OCI-LY3 (cell line): ENCODE results near the gene ASTN2.

Experiments used
- H2AFZ ChIP-seq: fragments of 200-600, 300-600 bp; shearing (Covaris generic); 2 replicates; pipeline ENCODE4 v1.6.0; 2014; ENCODE audit warnings: antibody characterized with exemption, low read depth, low read length
- H3K27ac ChIP-seq: fragments of 200-600, 300-600 bp; sonication (generic); 2 replicates; pipeline ENCODE4 v1.5.1; 2014; ENCODE audit warnings: mild to moderate bottlenecking, low read length, moderate library complexity, mixed read lengths
- H3K27me3 ChIP-seq: fragments of 200-600, 300-600 bp; sonication (generic); 2 replicates; pipeline ENCODE4 v1.6.1; 2014; ENCODE audit warnings: low read depth, low read length, mixed read lengths
- H3K36me3 ChIP-seq: fragments of 200-600, 300-600 bp; sonication (generic); replicated peaks from 2 replicates; pipeline ENCODE3; 2014; ENCODE audit warnings: low read depth, low read length, mixed read lengths
- H3K4me1 ChIP-seq: fragments of 300-600, 200-600 bp; sonication (generic); 2 replicates; pipeline ENCODE4 v1.6.1; 2014; ENCODE audit warnings: low read length, mixed read lengths
- H3K4me2 ChIP-seq: fragments of 200-600, 300-600 bp; sonication (generic); 2 replicates; pipeline ENCODE4 v1.6.1; 2014; ENCODE audit warnings: low read length, mixed read lengths
- H3K4me3 ChIP-seq: fragments of 300-600, 200-600 bp; sonication (generic); 2 replicates; pipeline ENCODE4 v1.5.1; 2014; ENCODE audit warnings: antibody characterized with exemption, mild to moderate bottlenecking, low read length, moderate library complexity
- H3K79me2 ChIP-seq: fragments of 300-600, 200-600 bp; shearing (Covaris generic); 2 replicates; pipeline ENCODE4 v1.6.1; 2014; ENCODE audit warnings: mild to moderate bottlenecking, low read length, mixed read lengths
- H3K9ac ChIP-seq: fragments of 300-600, 200-600 bp; shearing (Covaris generic); 2 replicates; pipeline ENCODE4 v1.6.0; 2014; ENCODE audit warnings: mild to moderate bottlenecking, low read length, moderate library complexity
- H3K9me3 ChIP-seq: fragments of 200-600, 300-600 bp; shearing (Covaris generic); 2 replicates; pipeline ENCODE4 v1.6.1; 2014; ENCODE audit warnings: low read length, mixed read lengths; ENCODE audit not compliant: insufficient read depth
- H4K20me1 ChIP-seq: fragments of 200-600, 300-600 bp; sonication (generic); 2 replicates; pipeline ENCODE4 v1.6.1; 2016; ENCODE audit warnings: low read length, mixed read lengths; ENCODE audit not compliant: insufficient read depth
- EZH2phosphoT487 ChIP-seq: fragments of 200-600 bp; shearing (Covaris generic); IDR thresholded peaks from 2 replicates; pipeline ENCODE4 v1.6.1; 2018; ENCODE audit warnings: antibody characterized with exemption, mixed run types, low read depth
- TF ChIP-seq, protein P1 (sequence below): fragments of 200-600, 300-600 bp; sonication (generic); IDR thresholded peaks from 2 replicates; pipeline ENCODE4 v1.5.1; 2014; ENCODE audit warnings: antibody characterized with exemption, low read length, low read depth

ASTN2 gene

DNA sequence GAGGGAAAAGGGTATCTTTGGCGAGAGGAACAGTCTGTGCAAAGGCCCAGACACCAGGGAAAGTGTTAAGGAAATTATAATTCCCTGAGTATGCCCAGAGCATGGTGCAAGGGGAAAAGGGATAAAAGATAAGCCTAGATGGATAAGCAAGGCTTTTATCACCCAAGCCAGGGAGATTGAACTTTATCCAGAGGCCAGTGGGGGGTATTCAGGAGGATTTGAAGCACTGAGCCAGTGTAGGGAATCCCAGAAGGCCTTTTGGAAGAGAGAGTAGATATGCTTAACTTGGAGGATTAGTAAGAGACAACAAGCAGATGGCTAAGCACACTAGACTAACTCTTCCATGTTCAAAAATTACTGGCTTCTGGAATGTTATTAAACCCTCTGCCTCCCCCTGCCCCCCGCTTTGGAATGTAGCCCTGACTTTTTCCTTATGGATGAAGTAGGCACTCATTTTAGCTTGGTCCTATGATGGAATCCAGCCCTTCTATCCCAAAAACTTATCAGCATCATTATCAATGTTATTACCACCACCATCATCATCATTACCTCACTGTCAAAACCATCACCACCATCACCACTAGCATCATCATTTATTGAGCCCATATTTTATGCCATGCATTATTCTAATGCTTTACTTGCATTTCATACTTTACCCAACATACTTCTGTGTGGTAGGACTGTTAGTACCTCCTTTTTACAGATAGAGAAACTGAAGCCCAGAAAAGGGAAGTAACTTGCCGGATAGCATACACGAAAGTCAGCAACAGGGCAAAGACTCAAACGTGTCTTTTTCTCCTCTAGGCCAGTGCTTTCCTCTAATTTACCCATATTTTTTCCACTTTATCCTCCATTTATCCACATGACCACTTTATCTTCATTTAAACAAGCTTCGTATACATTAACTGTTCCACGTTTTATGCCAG, 1024.3 kb downstream of the ASTN2 start:
- Histone ChIP-seq H3K4me1 (peaks cover 36% of the 10 kb centered on the region), H2AFZ (0 out of 2 replicates have a peak overlapping the region, but pooled peaks have one; percentile 7), H3K27ac (peak overlapping the region; percentile 31), H4K20me1 (no peaks in the 10 kb centered on the region), H3K27me3 (no peaks in the 10 kb centered on the region), H3K36me3 (no peaks in the 10 kb centered on the region), H3K9me3 (no peaks in the 10 kb centered on the region), H3K79me2 (no peaks in the 10 kb centered on the region), H3K4me2 (peak overlapping the region; percentile 49), H3K9ac (peak overlapping the region; percentile 9; the same call in 1 of the 2 replicates), H3K4me3 (no peak overlapping the region)
- TF ChIP-seq, protein P1, sequence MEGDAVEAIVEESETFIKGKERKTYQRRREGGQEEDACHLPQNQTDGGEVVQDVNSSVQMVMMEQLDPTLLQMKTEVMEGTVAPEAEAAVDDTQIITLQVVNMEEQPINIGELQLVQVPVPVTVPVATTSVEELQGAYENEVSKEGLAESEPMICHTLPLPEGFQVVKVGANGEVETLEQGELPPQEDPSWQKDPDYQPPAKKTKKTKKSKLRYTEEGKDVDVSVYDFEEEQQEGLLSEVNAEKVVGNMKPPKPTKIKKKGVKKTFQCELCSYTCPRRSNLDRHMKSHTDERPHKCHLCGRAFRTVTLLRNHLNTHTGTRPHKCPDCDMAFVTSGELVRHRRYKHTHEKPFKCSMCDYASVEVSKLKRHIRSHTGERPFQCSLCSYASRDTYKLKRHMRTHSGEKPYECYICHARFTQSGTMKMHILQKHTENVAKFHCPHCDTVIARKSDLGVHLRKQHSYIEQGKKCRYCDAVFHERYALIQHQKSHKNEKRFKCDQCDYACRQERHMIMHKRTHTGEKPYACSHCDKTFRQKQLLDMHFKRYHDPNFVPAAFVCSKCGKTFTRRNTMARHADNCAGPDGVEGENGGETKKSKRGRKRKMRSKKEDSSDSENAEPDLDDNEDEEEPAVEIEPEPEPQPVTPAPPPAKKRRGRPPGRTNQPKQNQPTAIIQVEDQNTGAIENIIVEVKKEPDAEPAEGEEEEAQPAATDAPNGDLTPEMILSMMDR = no peak
- no peak for TF ChIP-seq EZH2phosphoT487

DNA sequence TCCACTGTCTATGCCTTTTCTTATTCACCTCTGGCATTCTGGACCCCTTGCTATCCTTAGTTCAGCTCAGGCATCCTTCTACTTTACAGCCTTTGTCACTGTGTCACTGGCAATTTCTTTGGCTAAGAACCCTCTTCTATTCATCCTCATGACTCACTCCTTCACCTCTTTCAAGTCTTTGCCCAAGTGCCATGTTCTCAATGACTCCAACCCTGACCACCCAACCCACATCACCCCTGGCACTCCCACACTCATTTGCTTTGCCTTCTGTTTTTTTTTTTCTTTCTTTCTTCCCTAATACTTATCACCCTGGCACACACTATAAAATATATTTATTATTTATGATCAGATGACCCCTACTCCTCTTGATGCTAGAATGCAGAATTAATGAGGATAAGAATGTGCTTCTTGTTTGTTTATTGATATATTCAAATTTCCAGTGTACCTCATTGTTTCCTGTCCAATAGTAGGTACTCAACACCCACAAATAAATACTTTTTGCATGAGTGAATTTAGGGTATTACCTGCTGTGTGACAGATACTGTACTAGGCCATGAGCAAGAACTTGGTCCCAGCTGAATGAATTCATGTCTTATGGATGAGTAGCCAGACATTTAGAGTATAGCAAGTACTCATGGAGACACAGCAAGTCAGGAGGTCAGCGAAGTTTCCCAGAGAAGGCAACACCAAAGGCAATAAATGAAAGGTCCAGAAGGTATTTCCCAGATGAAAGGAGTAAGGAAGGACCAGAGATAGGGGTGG, 1025.1 kb downstream of the ASTN2 start:
- H3K4me1 ChIP-seq = peaks cover 28% of the 10 kb centered on the region
- no peaks in the 10 kb centered on the region for H3K27me3 ChIP-seq
- H3K36me3 ChIP-seq = no peaks in the 10 kb centered on the region
- TF ChIP-seq, protein P1 = no peak
- TF ChIP-seq EZH2phosphoT487 = no peak
- H2AFZ ChIP-seq = no peak overlapping the region
- H3K4me3 ChIP-seq = no peak overlapping the region
- H3K79me2 ChIP-seq = no peaks in the 10 kb centered on the region
- H3K4me2 ChIP-seq = no peak overlapping the region
- no peaks in the 10 kb centered on the region for H3K9me3 ChIP-seq
- no peaks in the 10 kb centered on the region for H4K20me1 ChIP-seq
- H3K9ac ChIP-seq = no peak overlapping the region
- H3K27ac ChIP-seq = no peak overlapping the region

DNA sequence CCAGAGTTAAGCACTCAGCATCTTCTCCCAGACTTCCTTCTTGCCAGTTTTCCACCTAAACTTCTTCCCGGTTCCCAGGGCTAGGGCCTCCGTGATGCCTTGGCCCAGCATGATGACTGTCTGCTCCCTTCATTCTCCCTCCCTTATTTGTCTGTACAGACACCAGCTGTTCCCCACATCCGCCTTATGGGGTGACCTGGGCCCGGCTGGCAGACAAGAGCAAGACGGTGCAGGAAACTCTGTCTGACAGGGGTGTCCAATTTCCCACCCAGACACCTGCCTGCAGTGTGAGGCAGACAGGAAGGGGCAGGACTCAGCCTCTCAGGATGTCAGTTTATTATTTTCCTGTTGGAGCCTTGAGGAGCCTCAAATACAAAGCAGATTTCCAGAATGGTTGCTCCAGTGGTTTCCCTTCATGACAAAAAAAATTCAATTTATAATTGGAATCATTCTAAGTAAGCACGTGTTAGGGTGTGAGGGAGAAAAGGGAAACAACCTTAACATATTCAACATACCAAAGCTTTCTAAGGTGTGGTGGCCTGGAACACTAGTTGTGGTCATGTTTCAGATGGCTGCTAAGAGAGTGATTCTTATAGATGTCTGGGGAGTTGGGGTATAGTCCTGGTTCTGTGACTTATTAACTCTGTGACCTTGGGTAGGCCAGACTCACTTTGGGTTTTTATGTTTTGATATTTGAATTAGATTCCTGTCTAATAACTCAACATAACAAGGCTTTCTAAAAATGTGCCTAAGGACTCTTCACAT, 1026.7 kb downstream of the ASTN2 start:
- Histone ChIP-seq H3K27me3 (no peaks in the 10 kb centered on the region), H3K9ac (no peak overlapping the region), H3K36me3 (no peaks in the 10 kb centered on the region), H3K79me2 (no peaks in the 10 kb centered on the region), H3K4me3 (no peak overlapping the region), H4K20me1 (no peaks in the 10 kb centered on the region), H3K9me3 (no peaks in the 10 kb centered on the region), H3K4me2 (no peak overlapping the region), H3K4me1 (peaks cover 28% of the 10 kb centered on the region), H2AFZ (no peak overlapping the region), H3K27ac (no peak overlapping the region)
- TF ChIP-seq, protein P1 = no peak
- no peak for TF ChIP-seq EZH2phosphoT487
